ENCODE data around the gene ZC3H12D.
"Not testable (repeated sequence)": the region's sequence is repeated elsewhere in the genome, so short reads cannot be mapped to it uniquely, and the experiment has no call there.

Gene ZC3H12D

DNA sequence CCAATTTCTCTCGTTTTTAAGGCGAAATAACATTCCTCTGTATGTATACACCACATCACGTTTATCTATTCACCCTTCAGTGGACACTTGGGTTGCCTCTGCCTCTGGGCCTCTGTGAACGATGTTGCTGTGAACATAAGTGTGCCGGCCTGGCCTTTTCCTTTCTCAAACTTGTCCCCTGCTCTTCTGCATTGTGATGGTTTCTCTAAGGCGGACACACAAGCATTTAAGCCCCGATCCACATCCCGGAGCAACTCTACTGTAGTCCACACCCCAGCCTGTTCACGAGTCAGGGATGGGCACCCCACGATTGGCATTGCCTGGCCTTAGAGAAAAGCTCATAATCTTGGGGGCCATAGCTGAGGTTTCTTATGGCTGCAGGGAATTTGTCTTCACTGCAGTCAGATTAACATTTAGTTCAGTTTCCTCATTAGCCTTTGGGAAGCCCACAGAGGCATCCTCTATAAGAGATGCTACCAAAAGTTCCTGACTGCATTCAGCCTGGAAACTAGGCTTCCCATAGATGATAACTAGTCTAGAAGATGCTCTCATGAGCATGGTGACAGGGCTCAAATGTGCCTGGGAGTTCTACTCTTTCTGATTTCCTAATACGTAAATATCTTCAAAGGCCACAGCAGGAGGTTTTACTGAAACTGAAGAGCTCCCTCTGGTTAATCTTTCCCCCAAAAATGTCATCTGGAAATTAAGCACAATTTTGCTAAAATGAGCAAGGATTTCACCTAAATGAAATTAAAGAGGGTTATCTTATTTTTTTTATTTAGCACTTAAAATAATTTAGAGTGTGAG lies 762 bp downstream of the ZC3H12D start:
- no peak for DNase-seq (ENCODE audit: low read depth, low spot score)

DNA sequence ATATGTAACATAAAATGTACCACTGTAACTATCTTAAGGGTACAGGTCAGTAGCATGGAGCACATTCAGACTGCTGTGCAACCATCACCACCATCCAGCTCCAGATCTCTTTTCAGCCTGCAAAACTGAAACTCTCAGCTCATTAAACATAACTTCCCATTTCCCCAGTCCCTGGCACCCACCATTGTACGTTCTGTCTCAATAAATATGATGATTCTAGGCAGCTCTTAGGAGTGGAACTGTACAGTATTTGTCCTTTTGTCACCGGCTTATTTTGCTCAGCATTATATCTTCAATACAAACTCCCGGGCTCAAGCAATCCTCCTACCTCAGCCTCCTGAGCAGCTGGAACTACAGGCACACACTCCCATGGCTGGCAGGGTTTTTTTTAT lies 1.5 kb downstream of the ZC3H12D start:
- no peak for DNase-seq (ENCODE audit: low read depth, low spot score)

DNA sequence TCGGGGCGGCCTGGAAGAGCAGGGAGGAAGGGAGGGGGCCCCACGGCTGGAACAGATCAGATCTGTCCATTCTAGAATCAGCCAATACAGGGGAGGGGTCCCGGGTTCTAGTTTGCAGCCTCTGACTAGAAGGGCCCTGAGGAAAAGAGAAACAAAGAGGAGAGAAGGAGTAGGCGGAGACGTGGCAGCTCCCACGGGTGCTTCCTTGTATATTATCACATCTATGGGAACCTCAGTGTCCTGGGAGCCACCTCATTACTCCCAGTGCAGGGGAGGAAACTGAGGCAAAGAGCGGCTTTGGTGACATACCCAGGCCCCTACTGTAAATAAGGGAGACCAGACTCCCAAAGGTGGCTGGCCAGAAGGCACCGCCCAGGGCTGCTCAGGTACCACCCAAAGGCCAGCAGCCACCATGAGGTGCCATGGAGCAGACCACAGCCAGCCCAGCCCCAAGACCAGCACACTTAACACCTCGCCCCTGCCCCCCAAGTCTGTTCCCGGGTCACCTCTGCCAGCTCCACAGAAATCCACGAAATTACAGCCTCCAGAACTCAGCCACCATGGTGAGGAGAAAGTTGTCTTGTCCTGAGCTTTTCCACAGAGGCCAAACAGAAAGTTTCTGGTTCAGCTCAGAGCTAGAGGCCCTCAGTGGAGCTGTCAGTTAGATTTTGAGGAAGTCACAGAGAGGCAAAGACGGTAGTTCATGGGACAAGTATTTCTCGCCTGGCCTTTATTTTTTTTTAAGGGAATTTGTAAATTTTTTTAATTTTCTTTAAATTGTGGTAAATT lies 2.1 kb downstream of the ZC3H12D start:
- DNase-seq (ENCODE audit: low read depth, low spot score) = no peak

DNA sequence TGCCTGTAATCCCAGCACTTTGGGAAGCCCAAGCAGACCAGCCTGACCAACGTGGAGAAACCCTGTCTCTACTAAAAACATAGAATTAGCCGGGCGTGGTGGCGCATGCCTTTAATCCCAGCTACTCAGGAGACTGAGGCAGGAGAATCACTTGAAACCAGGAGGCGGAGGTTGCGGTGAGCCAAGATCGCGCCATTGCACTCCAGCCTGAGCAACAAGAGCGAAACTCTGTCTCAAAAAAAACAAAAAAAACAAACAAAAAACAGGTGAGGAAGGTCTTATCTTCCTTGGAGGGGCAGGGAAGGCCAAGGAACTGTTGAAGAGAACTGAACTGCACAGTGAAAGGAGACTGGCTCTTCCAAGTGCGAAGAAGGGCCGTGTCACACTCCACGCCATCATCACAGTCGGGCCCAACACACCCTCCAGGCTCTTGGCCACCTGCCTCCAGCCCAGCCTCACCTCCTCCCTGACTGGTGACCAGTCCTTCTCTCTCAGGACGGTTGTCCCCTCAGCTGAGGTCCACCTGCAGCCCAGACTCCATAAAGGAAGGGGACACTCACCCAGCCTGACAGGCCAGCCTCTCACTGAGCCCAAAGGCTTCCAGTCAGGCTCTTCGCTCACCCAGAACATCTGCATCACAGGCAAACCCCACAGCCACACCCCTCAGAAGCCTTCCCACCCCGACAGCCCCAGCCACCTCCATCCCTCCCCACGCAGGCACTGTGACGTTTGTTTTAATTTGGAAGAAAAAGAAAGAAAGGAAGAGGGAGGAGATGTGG lies 4.1 kb downstream of the ZC3H12D start:
- DNase-seq (ENCODE audit: low read depth, low spot score) = no peak

DNA sequence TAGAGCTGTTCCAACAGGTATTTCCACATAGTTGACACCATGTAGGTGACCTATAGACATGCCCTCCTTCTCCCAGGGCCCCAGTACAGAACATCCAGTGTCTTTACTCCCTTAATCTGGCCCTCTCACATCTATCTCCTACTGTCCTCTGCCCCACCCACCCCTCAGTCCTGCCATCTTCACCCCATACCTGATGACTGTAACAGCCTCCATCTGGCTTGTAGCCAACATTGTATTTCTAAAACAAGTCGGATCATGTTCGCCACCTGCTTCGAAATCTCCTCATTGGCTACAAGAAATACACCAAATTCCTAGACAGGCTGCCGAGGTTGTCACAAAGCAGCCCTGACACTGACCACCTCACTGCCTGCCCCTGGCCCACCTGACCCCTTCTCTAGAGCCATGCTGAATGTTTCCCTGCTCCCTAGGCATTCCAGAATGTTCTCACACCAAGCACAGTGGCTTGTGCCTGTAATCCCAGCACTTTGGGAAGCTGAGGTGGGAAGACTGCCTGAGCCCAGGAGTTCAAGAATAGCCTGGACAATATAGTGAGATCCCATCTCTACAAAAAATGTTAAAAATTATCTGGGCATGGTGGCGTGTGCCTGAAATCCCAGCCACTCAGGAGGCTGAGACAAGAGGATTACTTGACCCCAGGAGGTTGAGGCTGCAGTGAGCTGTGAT lies 6.0 kb downstream of the ZC3H12D start:
- no peak for DNase-seq (ENCODE audit: low read depth, low spot score)

DNA sequence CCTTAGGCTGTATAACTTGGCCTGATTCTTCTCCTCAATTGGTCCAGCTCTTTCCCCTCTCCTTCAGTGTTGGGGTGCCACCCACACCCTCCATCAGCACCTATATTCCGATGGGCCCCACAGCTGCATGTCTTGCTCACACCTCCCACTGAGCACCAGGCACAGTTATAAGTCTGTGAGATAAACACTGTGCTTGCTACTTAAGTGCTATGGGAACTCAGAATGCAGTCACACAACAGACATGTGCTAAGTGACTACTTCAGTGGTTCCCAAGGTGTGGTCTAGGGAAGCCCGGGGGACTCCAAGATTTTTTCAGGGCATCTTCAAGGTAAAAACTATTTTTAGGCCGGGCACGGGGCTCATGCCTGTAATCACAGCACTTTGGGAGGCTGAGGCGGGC lies 7.3 kb downstream of the ZC3H12D start:
- no peak for DNase-seq (ENCODE audit: low read depth, low spot score)

DNA sequence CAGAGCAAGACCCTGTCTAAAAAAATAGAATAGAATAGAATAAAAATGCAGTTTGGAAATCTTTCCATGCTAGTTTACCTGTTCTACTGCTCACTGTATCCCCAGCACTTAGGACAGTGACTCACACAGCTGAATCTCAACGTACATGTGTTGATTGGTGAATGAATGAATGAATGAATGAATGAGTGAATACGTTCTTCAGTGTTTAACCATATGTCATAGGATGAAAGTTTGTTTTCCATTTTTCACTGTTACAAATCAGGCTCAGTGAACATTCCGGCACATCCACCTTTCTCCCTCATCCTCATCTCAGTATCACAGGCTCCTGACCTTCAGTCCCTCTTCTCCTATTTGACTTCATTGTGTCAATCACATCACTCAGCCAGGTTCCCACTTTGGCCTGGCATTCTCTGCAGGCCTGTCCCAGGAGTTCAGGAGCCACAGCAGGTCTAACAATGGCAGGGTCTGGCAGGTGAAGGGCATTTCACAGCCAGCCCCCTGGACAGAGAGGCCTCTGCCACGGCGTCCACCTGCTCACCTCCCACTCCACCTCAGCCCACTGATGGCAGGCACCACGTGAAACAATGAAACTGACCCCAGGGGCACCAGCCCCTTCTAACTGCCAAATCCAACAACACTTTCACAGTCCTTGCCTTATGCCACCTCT lies 7.9 kb downstream of the ZC3H12D start:
- no peak for DNase-seq (ENCODE audit: low read depth, low spot score)

DNA sequence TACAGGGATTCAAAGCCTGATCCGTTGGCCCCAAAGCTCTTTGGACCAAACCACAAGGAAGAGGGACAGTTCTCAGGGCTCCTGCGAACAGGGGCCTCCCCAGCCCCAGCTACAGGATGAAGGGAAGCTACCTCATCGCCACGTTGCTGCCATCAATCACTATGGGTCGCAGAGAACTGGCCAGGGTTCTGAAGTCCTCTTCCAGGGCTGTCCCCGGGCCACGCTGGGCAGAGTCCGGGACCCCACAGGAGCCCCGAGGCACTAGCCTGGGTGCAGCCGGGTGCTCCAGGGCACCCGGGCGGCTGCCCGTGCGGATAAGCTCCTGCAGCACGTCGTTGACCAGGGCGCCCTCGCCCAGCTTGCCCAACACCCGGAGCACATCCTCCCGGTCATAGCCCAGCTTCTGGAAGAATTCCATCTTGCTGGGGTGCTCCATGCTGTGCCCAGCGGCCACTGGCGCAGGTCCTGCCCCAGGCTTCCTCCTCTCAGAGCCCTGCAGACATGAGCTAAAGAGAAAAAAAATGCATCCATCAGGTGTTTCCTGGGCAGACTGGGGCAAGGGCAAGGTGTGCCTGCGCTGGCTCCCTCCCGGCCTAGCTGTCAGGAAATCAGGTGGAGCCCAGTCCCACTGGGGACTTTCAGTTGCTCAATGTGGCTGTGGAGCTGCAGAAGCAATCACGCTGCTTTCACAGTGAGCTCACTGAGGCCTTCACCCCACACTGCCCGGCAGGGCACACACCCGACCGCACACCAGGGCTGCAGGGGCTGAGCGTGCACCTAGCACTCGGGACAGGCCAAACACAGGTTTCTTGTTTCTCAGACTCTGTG lies 10.5 kb downstream of the ZC3H12D start:
- no peak for DNase-seq (ENCODE audit: low read depth, low spot score)

DNA sequence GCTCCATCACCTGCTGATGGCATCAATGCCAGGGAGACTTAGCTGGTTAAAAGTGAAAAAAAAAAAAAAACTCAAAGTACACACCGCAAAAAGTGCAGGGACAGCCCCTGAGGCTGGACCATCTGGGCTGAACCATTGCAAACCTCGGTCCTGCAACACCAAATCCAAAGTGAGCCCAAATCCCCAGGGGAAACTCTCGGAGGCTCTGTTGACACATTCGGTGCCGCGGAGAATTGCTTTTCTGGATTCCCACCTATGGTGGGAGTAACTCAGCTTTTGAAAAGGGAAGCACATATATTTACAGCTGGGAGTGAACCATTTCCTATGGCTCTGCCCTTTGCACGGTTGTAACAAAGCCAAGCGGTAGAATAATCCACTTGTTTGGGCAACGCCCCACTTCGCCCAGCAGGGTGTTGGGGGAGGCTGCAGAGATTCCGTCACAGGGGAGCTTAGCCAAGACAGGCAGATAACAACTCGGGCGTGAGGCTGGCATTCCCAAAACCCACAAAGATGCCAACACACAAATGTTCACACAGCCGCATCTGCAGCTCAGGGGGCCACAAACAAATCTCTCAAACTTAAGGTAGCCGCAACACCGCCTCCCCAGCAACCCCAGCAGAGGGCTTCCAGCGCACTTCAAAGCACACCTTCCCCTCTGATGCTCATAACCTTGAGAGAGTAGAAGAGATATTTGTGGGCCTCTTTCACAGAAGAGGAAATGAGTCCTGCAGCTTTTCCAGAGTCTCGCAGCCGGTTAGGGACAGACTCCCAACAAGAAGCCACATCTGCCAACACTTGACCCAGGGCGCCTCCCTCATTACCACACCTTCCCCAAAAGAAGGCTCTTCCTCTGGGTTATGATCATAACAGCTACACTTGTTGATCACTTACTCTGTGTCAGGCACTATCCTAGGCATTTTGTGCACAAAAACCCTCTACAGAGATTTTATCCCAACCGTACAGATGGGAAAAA lies 11.4 kb downstream of the ZC3H12D start:
- DNase-seq (ENCODE audit: low read depth, low spot score) = no peak

DNA sequence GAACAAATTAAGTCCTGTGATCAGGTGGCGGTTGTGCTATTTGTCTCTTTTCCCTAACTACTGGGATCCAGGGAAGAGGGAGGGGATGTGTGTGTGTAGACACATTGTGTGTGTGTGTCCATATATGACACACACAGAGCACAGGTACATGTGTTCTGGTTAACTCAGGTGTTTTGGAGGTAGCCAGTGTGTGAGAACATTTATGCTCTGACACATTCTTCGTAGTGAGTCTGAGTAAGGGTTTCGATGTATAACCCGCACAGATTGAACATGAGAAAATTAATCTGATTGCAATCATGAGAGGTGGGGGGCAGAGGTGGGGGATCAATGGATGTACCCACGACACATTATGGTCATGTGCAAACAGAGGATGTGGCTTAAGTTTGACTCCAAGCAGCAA lies 12.6 kb downstream of the ZC3H12D start:
- DNase-seq (ENCODE audit: low read depth, low spot score) = no peak

DNA sequence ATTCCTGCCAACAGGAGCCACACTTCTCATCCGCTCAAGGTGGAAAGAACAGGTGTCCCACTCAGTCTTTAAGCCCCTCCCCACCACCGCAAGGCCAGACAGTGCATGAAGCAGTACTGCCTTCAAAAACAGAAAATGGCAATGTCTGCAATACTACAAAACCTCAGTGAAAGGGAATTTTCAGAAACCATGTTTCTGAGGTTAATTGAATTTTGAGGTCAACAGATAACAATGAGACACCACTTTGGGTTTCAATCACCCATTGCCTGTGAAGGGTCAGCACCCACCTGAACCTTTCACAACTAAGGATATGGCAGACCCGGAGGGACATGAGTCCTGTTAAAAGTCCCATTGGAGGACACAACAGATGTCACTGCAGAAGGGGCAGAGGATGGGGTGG lies 13.0 kb downstream of the ZC3H12D start:
- no peak for DNase-seq (ENCODE audit: low read depth, low spot score)

DNA sequence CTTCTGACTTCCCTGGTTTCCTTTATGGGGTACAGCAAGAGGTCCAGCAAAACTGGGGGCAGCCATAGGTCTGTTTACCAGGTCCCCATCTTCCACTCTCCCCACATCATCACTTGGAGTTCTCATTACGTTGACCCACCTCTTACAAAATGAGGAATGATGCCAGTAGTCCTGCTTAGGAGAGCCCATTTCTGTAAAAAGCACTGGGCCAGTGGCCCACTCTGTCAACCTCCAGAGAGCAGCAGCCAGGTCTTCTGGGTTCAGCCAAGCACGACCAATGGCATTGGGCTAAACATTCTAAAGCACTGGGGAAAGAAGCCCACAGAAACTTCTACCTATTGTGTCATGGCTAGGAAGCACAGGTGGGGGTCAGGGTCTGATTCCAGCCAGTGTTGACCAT lies 13.9 kb downstream of the ZC3H12D start:
- no peak for DNase-seq (ENCODE audit: low read depth, low spot score)

DNA sequence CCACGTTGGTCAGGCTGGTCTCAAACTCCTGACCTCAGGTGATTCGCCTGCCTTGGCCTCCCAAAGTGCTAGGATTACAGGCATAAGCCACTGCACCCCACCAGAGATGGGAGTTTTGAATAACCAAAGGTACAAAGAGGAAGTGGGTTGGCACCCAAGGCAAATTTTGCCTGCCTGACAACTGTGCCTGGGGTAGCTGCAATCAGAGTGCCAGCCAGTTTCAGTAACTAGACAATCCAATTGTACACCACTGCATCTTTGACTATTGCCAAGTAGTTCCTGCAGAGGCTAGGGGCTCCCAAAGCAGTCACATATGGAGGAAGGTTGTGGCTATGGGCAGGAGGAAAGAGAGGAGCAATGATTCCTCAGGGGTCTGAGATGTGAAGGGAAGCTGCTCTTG lies 16.6 kb downstream of the ZC3H12D start:
- no peak for DNase-seq (ENCODE audit: low read depth, low spot score)

DNA sequence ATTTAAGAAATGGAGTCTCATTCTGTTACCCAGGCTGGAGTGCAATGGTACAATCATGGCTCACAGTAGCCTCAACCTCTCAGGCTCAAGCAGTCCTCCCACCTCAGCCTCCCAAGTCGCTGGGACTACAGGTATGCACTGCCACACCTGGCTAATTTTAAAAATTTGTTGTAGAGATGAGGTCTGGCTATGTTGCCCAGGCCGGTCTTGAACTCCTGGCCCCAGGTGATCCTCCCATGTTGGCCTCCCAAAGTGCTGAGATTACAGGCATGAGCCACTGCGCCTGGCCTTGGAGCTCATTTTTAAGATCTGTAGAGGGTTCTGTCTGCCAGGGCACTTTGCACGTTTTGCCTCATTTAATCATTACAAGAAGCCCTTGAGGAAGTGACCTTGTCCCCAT lies 17.5 kb downstream of the ZC3H12D start:
- DNase-seq (ENCODE audit: low read depth, low spot score) = no peak

DNA sequence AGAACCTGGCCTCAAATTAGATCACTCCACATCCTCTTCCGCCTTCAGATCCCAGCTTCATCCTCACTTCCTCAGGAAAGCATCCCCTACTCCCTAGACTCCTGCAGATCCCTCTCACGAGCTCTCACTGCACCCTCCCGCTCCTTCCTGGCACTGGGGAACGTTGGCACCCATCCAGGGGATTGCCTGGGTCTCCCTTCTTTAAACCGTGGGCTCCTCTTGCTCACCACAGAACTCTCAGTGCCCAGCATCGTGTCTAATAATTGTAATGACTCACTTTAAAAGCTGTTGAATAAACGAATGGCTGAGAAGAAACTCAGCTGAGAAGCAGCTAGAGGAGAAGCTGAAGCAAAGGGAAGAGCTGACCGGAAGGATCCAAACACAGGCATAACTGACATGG lies 20.4 kb downstream of the ZC3H12D start:
- DNase-seq (ENCODE audit: low read depth, low spot score) = no peak

DNA sequence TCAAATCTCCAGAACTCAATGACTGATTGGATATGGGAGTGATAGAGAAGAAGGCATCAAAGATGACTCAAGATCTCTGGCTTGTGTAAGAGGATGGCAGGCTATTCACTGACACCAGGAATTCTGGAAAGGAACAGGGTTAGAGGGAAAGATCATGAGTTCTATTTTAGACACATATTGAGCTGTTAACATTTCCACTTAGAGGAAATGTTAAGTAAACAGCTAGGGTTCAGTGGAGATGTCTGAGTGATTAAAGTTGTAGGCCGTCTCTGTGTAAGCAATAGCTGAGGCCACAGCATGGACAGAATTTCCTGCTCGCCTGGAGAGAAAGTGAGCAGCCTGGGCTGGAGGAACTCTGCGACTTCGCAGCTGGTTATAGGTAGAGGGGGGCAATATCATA lies 21.0 kb downstream of the ZC3H12D start:
- DNase-seq (ENCODE audit: low read depth, low spot score) = no peak

DNA sequence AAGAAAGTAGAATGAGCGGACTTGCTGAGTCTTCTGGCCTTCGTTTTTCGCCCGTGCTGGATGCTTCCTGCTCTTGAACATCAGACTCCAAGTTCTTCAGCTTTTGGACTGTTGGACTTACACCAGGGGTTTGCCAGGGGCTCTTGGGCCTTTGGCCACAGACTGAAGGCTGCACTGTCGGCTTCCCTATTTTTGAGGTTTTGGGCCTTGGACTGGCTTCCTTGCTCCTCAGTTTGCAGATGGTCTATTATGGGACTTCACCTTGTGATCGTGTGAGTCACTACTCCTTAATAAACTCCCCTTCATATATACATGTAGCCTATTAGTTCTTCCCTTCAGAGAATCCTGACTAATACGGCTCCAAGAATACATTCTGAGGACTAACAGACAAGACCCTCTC lies 22.1 kb downstream of the ZC3H12D start:
- DNase-seq (ENCODE audit: low read depth, low spot score) = not testable (repeated sequence)

DNA sequence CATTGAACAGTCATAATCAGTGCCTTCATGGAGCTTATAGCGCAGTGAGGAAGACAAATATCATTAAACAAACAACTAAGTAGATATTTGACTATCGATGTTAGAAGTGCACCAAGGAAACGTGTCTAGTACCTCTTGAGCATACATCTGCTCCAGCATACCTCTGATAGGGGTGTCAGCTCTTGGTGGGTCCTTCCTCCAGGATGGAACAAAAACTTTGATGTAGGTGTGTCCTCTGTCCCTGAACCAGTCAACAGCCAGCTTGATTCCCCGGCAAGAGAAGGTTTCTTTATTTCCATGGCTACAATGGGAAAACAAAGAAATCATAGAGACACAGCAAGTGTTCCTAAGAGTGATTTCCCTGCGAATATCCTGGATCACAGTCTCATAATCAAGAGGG lies 23.1 kb downstream of the ZC3H12D start:
- no peak for DNase-seq (ENCODE audit: low read depth, low spot score)

DNA sequence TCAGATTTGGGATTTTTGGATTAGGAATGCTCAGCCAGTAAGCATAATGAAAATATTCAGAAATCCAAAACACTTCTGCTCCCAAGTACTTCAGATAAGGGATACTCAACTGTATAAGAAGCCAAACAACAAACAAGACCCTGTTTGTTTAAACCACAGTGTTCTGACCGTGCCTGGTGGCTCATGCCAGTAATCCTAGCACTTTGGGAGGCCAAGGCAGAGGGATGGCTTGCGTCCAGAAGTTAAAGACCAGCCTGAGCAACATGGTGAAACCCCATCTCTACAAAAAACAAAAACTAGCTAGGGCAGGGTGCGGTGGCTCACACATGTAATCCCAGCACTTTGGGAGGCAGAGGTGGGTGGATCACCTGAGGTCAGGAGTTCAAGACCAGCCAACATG lies 24.6 kb downstream of the ZC3H12D start:
- DNase-seq (ENCODE audit: low read depth, low spot score) = not testable (repeated sequence)
